ENCODE data around the gene LILRB4.
A peak's percentile ranks its signal among the peaks of the same experiment; 100 is the strongest.
"Not testable (repeated sequence)": the region's sequence is repeated elsewhere in the genome, so short reads cannot be mapped to it uniquely, and the experiment has no call there.

Gene LILRB4

GRCh38 chr19:54653181-54653809, 9.5 kb upstream of the LILRB4 start:
- DNase-seq: no peak

- DNase-seq: no peak
These were observed 8.1 kb upstream of the LILRB4 start for GRCh38 chr19:54654447-54655321.

DNA sequence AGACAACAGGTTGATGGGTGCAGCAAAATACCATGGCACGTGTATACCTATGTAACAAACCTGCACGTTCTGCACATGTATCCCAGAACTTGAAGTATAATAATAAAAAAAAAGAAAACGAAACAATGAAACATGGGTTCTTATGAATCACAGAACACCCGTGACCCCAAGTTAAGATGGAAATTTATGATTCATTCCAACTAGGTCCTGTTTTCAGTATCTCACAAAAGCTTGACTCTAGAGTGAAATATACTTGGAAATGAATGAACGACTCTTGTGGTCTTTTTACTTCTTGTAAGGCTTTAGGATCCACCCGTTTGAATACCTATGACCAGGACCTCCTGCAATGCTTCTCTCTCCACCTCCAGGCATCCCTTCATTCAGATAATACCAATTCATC, 3.5 kb upstream of the LILRB4 start:
- no peak for DNase-seq

DNA sequence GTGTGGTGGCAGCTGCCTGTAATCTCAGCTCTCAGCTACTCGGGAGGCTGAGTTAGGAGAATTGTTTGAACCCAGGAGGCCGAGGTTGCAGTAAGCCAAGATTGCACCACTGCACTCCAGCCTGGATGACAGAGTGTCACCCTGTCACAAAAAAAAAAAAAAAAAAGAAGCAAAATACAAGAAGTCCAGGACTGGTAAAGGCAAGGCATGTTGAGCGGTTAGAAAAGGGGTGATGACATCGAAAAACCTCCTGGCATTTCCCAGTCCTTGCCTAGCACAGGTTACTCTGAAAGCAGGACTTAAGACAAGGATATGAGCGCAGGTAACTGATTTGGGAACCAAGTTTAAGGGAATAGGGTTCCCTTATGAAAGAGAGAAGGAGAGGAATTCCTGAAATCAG, 2.5 kb upstream of the LILRB4 start:
- DNase-seq: no peak

DNA sequence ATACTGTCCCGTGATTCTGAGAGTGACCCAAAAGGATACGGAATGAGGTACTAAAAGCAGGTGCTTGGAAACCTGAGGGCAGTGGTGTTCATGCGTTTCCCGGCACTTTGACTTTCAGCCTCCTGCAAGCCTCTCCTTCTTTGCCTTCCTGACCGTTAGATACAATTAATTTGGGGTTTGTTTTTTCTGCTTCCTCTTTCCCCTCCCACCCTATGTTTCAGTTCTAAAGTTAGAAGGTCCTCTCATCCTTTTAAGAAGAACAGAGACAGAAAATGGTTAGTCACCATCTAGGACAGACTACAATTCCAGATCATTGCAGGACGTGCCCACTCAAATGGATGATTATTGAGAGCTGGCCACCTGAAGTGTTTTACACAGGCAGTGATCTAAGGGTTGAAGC, 1.8 kb upstream of the LILRB4 start:
- DNase-seq: peak; percentile 38

- DNase-seq: no peak
These were observed 821 bp upstream of the LILRB4 start for GRCh38 chr19:54661846-54662481.

- no peak for DNase-seq
These were observed 2.7 kb downstream of the LILRB4 start for GRCh38 chr19:54665530-54665929.

DNA sequence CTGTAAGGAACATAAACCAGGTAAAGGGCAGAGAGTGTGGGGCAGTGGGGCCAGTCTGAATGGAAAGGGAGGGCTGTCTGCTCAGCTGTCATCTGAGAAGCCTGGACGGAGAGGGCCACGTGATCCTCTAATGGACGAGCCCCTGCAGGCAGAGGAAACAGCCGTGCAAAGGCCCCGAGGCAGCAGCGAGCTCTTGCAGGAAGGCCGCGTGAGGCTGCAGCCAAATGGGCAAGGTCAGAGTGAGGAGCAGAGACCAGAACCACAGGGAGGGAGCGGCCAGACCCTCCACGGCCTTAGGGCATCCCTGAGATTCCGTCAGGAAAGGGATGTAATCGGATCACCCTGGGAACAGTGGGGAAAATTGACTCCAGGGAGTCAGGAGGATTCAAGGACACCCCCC, 4.4 kb downstream of the LILRB4 start:
- DNase-seq: no peak

DNA sequence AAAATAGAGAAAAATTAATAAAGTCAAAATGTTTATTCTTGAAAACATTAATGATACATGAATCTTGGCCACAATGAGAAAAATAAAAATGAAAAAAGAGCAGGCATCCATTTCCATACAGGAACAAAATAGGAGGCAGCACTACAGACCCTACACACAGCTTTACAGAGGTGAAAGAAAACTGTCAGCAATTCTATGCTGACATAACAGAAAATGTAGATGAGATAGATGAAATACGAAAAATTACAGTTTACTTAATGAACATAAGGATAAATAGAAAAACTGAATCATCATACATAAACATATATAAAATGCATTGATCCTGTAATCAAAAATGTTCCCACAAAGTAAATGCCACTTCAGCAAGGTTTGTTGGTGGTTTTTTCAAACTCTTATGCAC, 5.6 kb downstream of the LILRB4 start:
- no peak for DNase-seq

- no peak for DNase-seq
These were observed 8.0 kb downstream of the LILRB4 start for GRCh38 chr19:54670576-54671357.

DNA sequence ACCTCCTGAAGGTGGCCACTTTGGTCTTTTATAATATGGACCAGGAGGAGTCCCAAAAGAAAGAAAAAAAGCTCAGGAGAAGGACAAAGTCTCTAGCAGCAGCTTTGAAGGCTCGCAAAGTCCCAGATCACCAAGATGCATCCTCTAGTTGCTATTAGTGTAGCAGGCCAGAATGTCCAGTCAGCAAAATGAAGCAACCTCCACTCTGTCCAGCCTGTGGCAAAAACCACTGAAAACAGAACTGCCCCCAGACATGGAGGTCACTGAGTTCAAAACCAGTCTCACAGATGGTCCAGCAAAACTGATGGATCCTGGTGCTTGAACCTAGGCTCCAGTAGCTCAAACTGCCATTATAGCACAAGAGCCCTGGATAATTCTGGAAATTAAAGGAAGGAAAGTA, 10.4 kb downstream of the LILRB4 start:
- no peak for DNase-seq

DNA sequence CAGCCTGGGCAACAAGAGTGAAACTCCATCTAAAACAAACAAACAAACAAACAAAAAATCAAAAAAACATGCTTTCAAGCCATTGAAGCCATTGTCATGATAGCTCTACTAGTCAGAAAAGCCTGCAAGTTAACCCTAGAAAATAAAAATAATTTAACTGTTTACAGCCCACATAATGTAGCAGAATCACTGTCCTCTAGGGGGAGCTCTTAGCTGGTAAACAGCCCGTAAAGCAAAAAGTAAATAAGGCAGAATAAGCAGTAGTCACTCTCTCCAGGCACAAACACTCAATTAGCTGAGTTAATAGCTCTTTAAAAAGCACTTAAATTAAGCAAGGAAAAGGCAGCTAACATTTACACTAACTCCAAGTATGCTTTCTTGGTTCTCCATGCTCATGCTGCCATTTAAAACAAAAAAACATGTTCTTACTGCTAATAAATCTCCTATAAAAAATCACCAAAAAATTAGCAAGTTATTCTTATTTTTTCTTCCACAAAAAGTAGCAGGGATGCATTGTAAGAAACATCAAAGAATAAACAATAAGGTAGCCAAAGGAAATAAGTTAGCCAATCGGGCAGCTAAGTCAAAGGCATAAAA, 11.3 kb downstream of the LILRB4 start:
- no peak for DNase-seq

GRCh38 chr19:54676210-54676834, 13.5 kb downstream of the LILRB4 start:
- DNase-seq: not testable (repeated sequence)

DNA sequence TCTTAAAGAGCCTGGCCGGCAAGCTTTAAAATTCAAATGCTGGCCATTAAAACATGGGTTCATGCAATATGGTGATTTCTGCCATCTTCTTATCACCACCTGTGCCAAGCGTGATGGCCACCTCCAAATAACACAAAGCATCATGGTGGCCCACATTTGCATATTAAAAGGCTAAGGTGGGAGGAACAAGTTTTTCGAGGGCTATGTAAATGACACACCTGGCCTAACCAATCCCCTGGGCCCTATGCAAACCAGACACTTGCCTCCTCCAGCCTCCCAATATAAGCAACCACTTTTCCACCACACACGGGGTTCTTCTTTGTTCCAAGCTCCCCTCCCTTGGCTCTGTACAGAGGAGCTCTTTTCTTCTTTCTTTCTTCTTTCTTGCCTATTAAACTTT, 14.4 kb downstream of the LILRB4 start:
- DNase-seq: no peak

DNA sequence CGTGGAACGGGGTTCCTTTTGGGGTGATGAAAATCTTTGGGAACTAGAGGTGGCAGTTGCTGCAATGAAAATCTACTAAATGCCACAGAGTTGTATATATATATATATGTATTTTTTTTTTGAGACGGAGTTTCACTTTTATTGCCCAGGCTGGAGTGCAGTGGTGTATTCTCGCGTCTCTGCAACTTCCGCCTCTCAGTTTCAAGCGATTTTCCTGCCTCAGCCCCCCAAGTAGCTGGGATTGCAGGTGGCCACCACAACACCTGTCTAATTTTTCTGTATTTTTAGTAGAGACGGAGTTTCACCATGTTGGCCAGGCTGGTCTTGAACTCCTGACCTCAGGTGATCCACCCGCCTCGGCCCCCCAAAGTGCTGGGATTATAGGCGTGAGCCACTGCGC, 18.8 kb downstream of the LILRB4 start:
- not testable (repeated sequence) for DNase-seq

DNA sequence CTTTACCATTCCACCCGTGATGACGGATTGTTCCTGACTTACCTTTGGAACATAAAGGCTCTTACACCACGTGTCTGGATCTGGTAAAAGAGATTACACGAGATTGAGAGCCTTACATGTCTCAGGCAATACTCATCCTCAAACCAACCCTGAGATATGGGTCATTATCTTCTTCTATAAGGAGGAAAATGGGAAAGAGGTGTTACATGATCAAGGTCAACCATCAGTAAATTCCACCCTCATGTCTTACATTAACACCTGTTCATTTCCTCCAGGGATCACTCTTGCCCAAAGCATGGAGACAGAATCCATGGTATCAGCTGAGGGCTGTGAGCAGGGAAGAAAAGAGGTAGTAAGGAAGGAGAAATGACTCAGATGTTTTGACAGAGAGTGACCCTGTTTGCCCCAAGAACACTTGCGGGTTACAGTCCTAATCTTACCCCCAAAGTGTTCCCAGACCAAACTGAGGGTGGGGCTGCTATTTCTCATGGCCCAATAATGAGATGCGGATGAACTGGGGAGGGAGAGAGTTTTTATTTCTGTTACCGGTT, 19.6 kb downstream of the LILRB4 start:
- DNase-seq: no peak

DNA sequence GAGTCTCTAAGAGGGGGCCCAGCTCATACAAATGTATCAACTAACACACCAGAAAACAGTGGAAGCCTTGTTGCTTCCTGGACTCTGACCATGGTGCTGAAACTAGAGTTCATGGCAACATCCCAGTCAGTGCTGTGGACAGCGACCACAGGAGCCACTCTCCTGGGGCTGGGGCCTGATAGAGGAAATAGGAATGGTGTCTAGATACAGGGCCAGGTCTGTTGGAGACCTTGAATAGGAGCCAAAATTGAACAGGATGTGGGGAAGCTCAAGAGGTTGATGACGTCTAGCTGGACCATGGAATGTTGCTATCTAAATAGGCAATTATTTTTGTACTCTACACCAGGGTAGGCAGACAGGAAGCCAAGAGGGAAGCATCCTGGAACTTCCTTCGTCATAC, 21.7 kb downstream of the LILRB4 start:
- no peak for DNase-seq

- no peak for DNase-seq
These were observed 29.0 kb downstream of the LILRB4 start for GRCh38 chr19:54691582-54692297.

DNA sequence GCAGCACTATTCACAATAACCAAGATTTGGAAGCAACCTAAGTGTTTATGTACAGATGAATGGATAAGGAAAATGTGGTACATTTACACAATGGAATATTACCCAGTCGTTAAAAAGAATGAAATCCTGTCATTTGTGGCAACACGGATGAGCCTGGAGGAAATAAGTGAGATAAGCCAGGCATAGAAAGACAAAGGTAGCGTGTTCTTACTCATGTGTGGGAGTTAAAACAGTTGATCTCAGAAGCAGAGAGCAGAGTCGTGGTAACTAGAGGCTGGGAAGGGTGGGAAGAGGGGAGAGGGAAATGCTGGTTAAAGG, 29.5 kb downstream of the LILRB4 start:
- no peak for DNase-seq

- DNase-seq: no peak
These were observed 31.9 kb downstream of the LILRB4 start for GRCh38 chr19:54694648-54695047.

- no peak for DNase-seq
These were observed 33.3 kb downstream of the LILRB4 start for GRCh38 chr19:54696117-54696548.
